Endothelial cell of umbilical vein (primary cell): ENCODE data around the gene NECAB2. TPM values are rescaled to one million over a fixed set of nuclear protein-coding genes. Genes with fewer than 3 reads are reported as not detected.

Source experiments
- BruUV-seq: library from RNA; stranded (reverse); fragments of 400-500 nt; replicated peaks from 2 replicates; lab custom pipeline; 2021; lab: Mats Ljungman, UMichigan
- CTCF ChIA-PET: fragments of 300-600, 350-600 bp; sonication (Branson Sonifier 250); formaldehyde crosslinking; loops from one replicate; lab custom pipeline; 2021; ENCODE audit warnings: antibody characterized with exemption, inconsistent platforms; lab: Charles Lee
- POLR2A ChIA-PET: fragments of 300-600, 350-600 bp; sonication (Branson Sonifier 250); formaldehyde crosslinking; loops from one replicate; lab custom pipeline; 2021; ENCODE audit warnings: antibody characterized with exemption, inconsistent platforms; lab: Charles Lee
- DNase-seq: peaks from one replicate; pipeline ENCODE4 v3.0.0-alpha.2; 2011; ENCODE audit warnings: low read depth, low spot score
- FAIRE-seq: peaks from 2 replicates; lab custom pipeline; 2011; peaks lifted over from hg19 to GRCh38; lab: Jason Lieb, UNC
- H2AFZ ChIP-seq: 2 replicates; pipeline ENCODE4 v1.6.0; 2012; ENCODE audit warnings: low read depth, low read length, control low read depth, inconsistent platforms
- H3K27ac ChIP-seq: 2 replicates; pipeline ENCODE4 v1.5.1; 2011; ENCODE audit warnings: low read depth, mild to moderate bottlenecking, control low read depth, low read length, moderate library complexity; ENCODE audit not compliant: insufficient read depth
- H3K27me3 ChIP-seq, 2 experiments: 2 replicates each; pipeline versions ENCODE4 v1.6.0 to v1.6.1; 2011; ENCODE audit warnings: low read length in 2 of 2, mixed read lengths in 1 of 2; ENCODE audit not compliant: control insufficient read depth in 2 of 2, insufficient read depth in 2 of 2
- H3K36me3 ChIP-seq, 2 experiments: 2 replicates in 1 of 2; 3 replicates in 1 of 2; pipeline ENCODE4 v1.5.1; 2011; ENCODE audit warnings: low read length in 2 of 2, mild to moderate bottlenecking in 1 of 2, moderate library complexity in 1 of 2; ENCODE audit not compliant: control insufficient read depth in 2 of 2, insufficient read depth in 2 of 2; ENCODE audit errors: extremely low read depth in 1 of 2
- H3K4me1 ChIP-seq: 3 replicates; pipeline ENCODE4 v1.5.1; 2011; ENCODE audit warnings: mild to moderate bottlenecking, low read length; ENCODE audit not compliant: control insufficient read depth, insufficient read depth; ENCODE audit errors: extremely low read depth
- H3K4me2 ChIP-seq: 2 replicates; pipeline ENCODE4 v1.6.1; 2011; ENCODE audit warnings: low read length, control low read depth, mixed read lengths; ENCODE audit not compliant: insufficient read depth
- H3K4me3 ChIP-seq, 3 experiments: fragments of 200-600 bp in 1 of 3; sonication (generic), shearing (Covaris generic) in 1 of 3; replicated peaks in 1 of 3; 2 replicates each; pipeline ENCODE4 v1.5.1; 2011 to 2016; ENCODE audit warnings: control low read depth in 3 of 3, low read length in 3 of 3, mild to moderate bottlenecking in 2 of 3, inconsistent platforms in 1 of 3, low read depth in 1 of 3, moderate library complexity in 1 of 3; ENCODE audit not compliant: insufficient read depth in 1 of 3
- H3K79me2 ChIP-seq: 2 replicates; pipeline ENCODE4 v1.6.0; 2012; ENCODE audit warnings: low read length, inconsistent platforms; ENCODE audit not compliant: control insufficient read depth, insufficient read depth
- H3K9ac ChIP-seq: replicated peaks from 2 replicates; pipeline ENCODE3; 2011; ENCODE audit warnings: low read length, control low read depth; ENCODE audit not compliant: insufficient read depth; ENCODE audit errors: extremely low read depth
- H3K9me1 ChIP-seq: replicated peaks from 3 replicates; pipeline ENCODE4 v1.6.0; 2011; ENCODE audit warnings: mild to moderate bottlenecking, low read length; ENCODE audit not compliant: control insufficient read depth, insufficient read depth; ENCODE audit errors: extremely low read depth
- H3K9me3 ChIP-seq: replicated peaks from 2 replicates; pipeline ENCODE4 v1.5.1; 2012; ENCODE audit warnings: low read length, inconsistent platforms; ENCODE audit not compliant: control insufficient read depth, insufficient read depth
- H4K20me1 ChIP-seq: replicated peaks from 2 replicates; pipeline ENCODE3; 2011; ENCODE audit warnings: mild to moderate bottlenecking, low read length; ENCODE audit not compliant: control insufficient read depth, insufficient read depth; ENCODE audit errors: extremely low read depth
- EZH2 ChIP-seq: IDR thresholded peaks from 2 replicates; pipeline ENCODE4 v1.6.1; 2012; ENCODE audit warnings: borderline replicate concordance, low read depth, mild to moderate bottlenecking, moderate library complexity, low read length, inconsistent platforms; ENCODE audit not compliant: severe bottlenecking
- FOS ChIP-seq: IDR thresholded peaks from 2 replicates; pipeline ENCODE4 v1.6.1; 2011; ENCODE audit warnings: mild to moderate bottlenecking, low read length, moderate library complexity, borderline replicate concordance; ENCODE audit not compliant: insufficient read depth
- GATA2 ChIP-seq: IDR thresholded peaks from 2 replicates; pipeline ENCODE4 v1.7.0; 2011; ENCODE audit warnings: low read depth, mild to moderate bottlenecking, moderate library complexity, mixed read lengths, low read length; ENCODE audit not compliant: insufficient read length, insufficient read depth
- JUN ChIP-seq: IDR thresholded peaks from 2 replicates; pipeline ENCODE4 v1.6.1; 2011; ENCODE audit warnings: borderline replicate concordance, low read depth; ENCODE audit not compliant: insufficient read length, insufficient read depth
- MYC ChIP-seq: IDR thresholded peaks from one replicate; pipeline ENCODE4 v1.6.1; 2011; ENCODE audit warnings: mild to moderate bottlenecking, low read depth, low read length
- POLR2A ChIP-seq: IDR thresholded peaks from 2 replicates; pipeline ENCODE4 v1.6.1; 2012; ENCODE audit warnings: low read depth, mild to moderate bottlenecking, control low read depth, low read length
- POLR2AphosphoS5 ChIP-seq: IDR thresholded peaks from 2 replicates; pipeline ENCODE4 v1.6.1; 2012; ENCODE audit warnings: low read depth, mild to moderate bottlenecking, control low read depth, low read length, moderate library complexity; ENCODE audit not compliant: insufficient read depth
- dilution Hi-C: fragments of 300-500 bp; cut with MboI; formaldehyde crosslinking; loops from one replicate; pipeline ENCODE4 v1.15.0; 2019; ENCODE audit warnings: low sequenced_read_pairs; ENCODE audit not compliant: extremely low pct_ligation_motif_present
- intact Hi-C: fragments of 100-400 bp; cut with micrococcal nuclease; formaldehyde crosslinking; loops from one replicate; pipeline ENCODE4 v1.10.0; 2022
- polyA plus RNA-seq, 4 experiments: library from polyadenylated mRNA; depleted of rRNA in 3 of 4; stranded (reverse) in 3 of 4; unstranded in 1 of 4; fragments of >200 nt; gene quantifications; 2 replicates each; pipeline versions ENCODE4 v1.2.1 to v1.2.3, GENCODE V29; 2011 to 2012; ENCODE audit warnings: missing spikeins in 1 of 4
- total RNA-seq: library from RNA; stranded (reverse); gene quantifications from 2 replicates; pipeline ENCODE4 v1.2.3, GENCODE V29; 2021
- TF ChIP-seq, protein P1 (sequence below), 2 donors: IDR thresholded peaks; 1 replicate in 1 of 2; 2 replicates in 1 of 2; pipeline ENCODE4 v1.5.1; 2011; ENCODE audit warnings: low read length in 2 of 2, mild to moderate bottlenecking in 2 of 2, moderate library complexity in 2 of 2, control low read depth in 1 of 2, inconsistent platforms in 1 of 2, low read depth in 1 of 2; ENCODE audit not compliant: insufficient read depth in 1 of 2; ENCODE audit errors: extremely low read depth in 1 of 2
- TF ChIP-seq, protein P2 (sequence below): IDR thresholded peaks from 2 replicates; pipeline ENCODE4 v1.6.1; 2011; ENCODE audit not compliant: insufficient read depth, insufficient read length

NECAB2 gene
- total and polyA plus RNA-seq, 2 donors (not counting 3 experiments of a cell fraction or from before 2014, with no cell fraction given), result 0.26 to 0.31 TPM

GRCh38 chr16:83977056-83977815, 9.2 kb downstream of the NECAB2 start:
- Histone ChIP-seq H3K79me2 (no peaks in the 10 kb centered on the region), H3K36me3 (no peaks in the 10 kb centered on the region), H3K9me3 (no peaks in the 10 kb centered on the region), H3K4me1 (no peaks in the 10 kb centered on the region), H4K20me1 (no peaks in the 10 kb centered on the region), H3K4me2 (no peak overlapping the region), H3K27me3 (no peaks in the 10 kb centered on the region), H3K4me3 (no peak overlapping the region), H3K27ac (no peak overlapping the region), H2AFZ (no peak overlapping the region), H3K9me1 (no peaks in the 10 kb centered on the region), H3K9ac (no peak overlapping the region)
- BruUV-seq, result no TSS peak
- FAIRE-seq, result no peak
- no peak for TF ChIP-seq FOS
- no peak for TF ChIP-seq JUN
- TF ChIP-seq POLR2A, result no peak
- TF ChIP-seq, protein P1, sequence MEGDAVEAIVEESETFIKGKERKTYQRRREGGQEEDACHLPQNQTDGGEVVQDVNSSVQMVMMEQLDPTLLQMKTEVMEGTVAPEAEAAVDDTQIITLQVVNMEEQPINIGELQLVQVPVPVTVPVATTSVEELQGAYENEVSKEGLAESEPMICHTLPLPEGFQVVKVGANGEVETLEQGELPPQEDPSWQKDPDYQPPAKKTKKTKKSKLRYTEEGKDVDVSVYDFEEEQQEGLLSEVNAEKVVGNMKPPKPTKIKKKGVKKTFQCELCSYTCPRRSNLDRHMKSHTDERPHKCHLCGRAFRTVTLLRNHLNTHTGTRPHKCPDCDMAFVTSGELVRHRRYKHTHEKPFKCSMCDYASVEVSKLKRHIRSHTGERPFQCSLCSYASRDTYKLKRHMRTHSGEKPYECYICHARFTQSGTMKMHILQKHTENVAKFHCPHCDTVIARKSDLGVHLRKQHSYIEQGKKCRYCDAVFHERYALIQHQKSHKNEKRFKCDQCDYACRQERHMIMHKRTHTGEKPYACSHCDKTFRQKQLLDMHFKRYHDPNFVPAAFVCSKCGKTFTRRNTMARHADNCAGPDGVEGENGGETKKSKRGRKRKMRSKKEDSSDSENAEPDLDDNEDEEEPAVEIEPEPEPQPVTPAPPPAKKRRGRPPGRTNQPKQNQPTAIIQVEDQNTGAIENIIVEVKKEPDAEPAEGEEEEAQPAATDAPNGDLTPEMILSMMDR (IDR thresholded peaks at IDR 0.05; ENCODE audit: extremely low read depth in 1 of 2, insufficient read depth in 1 of 2, low read depth in 1 of 2, low read length in 2 of 2), result no peak
- TF ChIP-seq POLR2AphosphoS5, result no peak
- TF ChIP-seq MYC, result no peak
- TF ChIP-seq, protein P2, sequence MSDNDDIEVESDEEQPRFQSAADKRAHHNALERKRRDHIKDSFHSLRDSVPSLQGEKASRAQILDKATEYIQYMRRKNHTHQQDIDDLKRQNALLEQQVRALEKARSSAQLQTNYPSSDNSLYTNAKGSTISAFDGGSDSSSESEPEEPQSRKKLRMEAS, result no peak
- TF ChIP-seq EZH2, result no peak
- TF ChIP-seq GATA2, result no peak
- ChIA-PET CTCF (interaction anchor here (0.9 to 1.6 kb wide), 5 partner anchors 21 to 89 kb away, joined by 3 to 8 read pairs (median 4); no protein-coding TSS in a partner anchor), POLR2A (no interaction called here)
- dilution Hi-C loops (no loop called here), intact Hi-C loops (no loop called here)
- no peak for DNase-seq
